Measurements from ENCODE around the gene USPL1.

The USPL1 gene

DNA sequence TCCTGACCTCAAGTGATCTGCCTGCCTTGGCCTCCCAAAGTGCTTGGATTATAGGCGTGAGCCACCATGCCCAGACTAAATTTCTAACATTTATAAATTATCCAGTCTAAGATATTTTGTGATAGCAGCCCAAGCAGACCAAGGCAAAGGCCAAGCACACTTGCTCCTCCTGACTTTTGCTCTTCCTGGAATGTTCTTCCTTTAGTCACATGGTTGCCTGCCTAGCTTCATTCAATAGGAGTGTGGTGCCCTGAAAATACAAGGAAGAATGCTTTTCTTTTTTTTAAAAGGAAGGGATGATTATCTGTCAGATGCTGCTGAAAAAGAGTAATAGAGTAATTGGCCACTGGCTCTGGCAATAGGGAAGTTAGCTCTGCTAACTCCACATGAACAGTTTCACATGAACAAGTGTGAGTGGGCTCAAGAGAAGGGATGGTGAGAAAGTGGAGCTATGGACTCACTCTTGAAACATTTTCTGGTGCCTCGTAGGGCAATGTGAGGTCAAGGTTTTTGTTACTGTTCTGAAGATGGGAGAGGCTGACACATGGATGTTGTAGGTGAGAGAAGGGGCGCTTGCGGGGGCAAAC is 47.1 kb downstream of the USPL1 start:
- DNase-seq = no peak

DNA sequence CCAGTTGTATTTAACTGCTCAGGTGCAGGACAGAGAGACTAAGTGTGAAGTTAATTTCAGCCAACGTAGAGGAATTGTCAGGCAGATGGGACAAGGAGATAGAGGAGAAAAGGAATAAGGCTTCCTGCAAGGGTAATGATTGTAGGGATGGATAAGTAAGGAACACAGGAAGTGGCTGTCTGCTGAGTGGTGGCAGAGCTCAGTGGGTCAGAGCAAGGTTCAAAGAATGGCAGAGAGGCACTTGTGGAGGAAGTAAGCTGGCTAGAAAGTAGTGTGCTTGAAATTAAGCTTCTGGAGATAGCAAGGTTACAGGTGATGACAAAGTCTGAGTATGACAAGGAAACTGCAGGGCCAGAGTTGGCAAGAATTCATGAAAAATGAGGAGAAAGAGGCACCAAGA is 47.9 kb downstream of the USPL1 start:
- no peak for DNase-seq

DNA sequence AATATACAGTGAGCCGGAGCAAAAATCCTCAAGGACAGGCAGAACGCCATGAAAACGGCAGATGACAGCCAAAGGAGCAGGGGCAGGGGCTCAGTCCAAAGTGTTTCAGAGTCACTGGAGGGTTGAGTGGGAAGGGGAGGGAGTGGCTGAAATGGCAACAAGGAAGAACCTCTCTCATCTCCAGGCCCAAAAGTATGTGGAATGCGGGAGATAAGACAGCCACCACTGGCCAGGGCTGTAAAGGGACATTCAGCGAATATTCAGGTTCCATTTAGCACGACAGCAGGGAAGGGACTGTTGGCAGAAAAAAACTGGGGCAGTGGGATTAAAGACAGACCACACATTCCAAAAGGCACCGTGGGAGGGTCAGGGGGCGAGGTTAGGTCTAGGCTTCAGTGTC is 48.4 kb downstream of the USPL1 start:
- no peak for DNase-seq

DNA sequence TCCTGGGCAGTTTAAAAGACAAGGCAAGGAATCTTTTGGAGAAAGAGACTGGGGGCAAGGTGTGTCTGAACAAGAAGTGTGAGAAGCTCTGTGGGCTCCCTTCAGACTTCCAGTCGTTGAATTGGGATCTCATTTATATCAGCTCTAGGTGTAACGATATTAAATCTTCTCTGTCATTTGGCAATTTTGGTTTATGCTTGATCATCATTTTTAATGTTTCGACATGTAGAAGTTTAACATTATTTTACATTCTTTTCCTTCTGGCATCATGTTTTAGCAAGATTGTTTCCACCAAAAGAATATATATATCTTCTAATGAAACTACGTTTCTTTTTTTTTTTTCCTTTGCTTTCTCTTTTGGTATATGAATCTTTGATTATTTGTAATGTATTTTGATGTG is 49.3 kb downstream of the USPL1 start:
- no peak for DNase-seq

DNA sequence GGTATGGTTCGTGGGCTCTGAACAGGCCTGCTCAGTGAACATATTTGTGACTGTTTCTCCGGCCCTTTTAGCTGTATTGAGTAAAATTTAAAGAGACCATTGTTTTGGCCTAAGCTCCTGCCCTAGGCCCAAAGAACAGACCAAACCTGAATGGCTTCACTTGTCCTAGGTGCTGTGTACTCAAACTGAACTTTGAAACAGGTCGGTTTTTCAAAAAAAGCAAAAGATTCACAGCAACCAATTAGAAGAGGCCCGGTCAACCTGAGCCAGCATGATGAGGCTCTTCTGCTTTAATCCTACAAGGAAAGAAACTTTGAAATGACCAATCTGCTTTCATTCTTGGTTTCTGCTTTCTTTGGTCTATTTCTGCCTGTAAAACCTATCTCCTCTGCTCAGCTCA is 50.6 kb downstream of the USPL1 start:
- no peak for DNase-seq

- DNase-seq = no peak
Measured at GRCh38 chr13:30671271-30671815, 53.6 kb downstream of the USPL1 start.

DNA sequence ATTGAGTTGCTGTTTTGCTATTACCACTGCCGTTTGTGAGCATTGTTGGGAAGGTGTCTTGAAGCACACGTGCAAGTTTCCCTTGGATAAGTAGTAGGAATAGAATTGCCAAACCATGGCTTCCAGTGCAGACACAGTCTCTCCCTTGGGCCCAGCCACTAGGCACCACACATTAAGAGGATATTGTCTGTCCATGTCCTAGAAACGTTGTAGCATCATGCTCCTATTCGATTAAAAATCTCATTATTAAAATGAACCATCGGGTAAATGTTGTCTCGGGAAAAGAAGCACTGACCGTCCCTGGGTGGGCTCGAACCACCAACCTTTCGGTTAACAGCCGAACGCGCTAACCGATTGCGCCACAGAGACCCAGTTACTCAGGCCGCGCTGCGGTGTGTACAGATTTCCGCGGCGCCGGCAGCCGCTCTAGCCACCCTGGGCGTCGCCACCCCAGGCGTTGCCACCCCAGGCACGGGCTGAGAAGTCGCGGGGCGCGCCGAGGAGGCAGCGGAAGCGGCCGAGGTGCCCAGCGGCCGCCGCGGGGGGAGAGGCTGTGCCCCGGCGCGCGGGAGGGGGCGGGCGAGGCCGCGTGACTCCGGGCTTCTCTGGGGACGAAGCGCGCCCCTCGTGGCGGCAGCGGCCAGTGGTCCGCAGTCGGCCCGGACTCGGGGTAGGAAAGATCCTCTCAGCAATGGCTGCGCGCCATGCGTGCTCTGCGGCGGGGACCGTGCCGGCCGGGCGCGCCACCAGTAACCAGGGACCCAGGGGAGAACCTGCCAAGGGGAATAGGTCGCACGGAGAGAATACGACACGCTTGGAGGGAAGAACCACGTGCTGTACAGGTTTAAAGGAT is 56.2 kb downstream of the USPL1 start:
- peak; percentile 94 for DNase-seq

DNA sequence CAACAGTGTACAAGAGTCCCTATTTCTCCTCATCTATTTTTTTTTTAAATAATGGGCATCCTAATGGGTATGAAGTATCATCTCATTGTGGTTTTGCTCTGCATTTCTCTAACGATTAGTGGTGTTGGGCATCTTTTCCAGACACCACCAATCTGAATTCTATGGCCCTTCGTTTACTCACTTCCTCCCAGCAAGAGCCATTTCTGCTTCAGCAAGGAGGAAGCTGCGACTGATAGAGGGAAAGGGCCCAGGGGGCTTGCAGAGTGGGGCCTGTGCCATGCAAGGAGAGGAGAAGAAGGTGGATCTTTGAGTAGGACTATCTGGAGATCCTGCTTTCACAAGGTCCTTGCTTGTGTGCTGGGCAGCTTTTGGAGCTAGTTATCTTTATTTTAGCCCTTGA is 58.0 kb downstream of the USPL1 start:
- DNase-seq = no peak

DNA sequence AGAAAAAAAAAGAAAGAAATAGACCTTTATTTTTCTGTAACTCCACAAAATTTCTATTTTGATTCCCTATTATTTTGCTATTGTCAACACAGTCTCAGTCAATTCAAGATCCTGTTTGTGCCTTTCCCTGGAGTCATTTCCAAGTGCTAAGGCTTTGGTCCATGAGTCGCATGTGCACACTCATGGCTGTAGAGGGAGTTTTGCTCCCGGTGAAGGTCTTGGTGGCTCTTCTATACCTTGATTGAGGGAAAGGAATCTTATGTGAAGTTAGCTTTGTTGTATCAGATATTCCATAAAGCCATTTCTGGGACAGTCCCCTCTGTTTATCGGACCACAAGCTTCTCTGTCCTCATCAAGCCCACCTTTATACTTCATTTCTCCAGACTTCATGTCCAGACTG is 59.0 kb downstream of the USPL1 start:
- DNase-seq = no peak

- DNase-seq = peak; percentile 27
Measured at GRCh38 chr13:30679483-30680330, 62.0 kb downstream of the USPL1 start.

- no peak for DNase-seq
Measured at GRCh38 chr13:30681843-30682242, 64.1 kb downstream of the USPL1 start.

DNA sequence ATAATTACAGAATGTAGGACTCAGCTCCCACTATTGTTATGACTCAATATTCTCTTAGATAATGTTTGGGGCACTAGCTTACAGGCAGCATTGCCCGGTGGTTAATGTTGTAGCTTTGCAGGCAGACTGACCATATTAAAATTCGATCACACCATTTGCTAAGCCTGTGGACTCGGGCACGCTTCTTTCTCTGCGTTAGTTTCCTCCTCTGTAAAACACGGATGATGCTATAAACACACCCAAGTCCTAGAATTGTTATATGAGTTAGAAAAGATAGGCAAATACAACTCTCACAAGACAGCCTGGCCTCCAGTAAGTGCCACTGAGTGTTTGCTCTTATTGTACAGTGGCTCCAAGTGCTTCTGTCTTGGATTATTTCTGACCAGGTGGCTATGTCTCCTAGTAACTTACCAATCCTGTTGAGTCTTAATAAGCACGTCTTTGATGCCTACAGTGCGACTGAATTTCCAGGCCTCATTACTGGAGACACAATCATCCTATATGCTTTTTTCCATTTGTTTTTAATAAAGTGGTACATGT is 67.7 kb downstream of the USPL1 start:
- no peak for DNase-seq

DNA sequence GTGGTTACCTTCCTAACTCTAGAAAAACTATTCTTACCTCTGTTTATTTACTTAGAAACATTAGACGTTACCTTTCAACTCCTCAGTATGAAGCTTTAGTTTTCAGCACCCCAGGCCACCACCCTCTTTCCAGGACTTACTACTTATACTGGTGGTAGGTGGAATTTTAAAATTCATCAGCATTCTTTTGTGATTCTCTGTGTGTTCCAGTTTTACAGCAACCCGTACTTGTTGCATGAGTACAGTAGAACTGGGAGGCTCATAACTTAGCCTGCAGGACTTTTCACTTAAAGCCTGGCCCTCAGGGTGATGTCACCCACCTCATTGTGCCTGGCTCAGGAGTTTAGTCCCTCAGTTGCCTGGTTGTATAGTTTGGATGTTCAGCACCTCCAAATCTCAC is 68.3 kb downstream of the USPL1 start:
- DNase-seq = no peak

- DNase-seq = no peak
Measured at GRCh38 chr13:30687601-30688000, 69.9 kb downstream of the USPL1 start.

- DNase-seq = no peak
Measured at GRCh38 chr13:30689752-30690151, 72.0 kb downstream of the USPL1 start.

GRCh38 chr13:30690282-30691188 is 72.8 kb downstream of the USPL1 start:
- no peak for DNase-seq

DNA sequence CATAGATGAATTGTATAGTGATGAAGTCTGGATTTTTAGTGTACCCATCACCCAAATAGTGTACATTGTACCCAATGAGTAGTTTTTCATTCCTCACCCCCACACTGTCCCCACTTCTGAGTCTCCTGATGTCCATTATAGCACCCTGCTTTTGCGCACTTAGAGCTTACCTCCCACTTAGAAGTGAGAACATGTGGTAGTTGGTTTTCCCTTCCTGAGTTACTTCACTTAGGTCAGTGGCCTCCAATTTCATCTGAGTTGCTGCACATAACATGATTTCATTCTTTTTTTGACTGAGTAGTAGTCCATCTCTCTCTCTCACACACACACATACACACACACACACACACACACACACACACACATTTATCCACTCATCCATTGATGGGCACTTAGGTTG is 74.4 kb downstream of the USPL1 start:
- DNase-seq = no peak

DNA sequence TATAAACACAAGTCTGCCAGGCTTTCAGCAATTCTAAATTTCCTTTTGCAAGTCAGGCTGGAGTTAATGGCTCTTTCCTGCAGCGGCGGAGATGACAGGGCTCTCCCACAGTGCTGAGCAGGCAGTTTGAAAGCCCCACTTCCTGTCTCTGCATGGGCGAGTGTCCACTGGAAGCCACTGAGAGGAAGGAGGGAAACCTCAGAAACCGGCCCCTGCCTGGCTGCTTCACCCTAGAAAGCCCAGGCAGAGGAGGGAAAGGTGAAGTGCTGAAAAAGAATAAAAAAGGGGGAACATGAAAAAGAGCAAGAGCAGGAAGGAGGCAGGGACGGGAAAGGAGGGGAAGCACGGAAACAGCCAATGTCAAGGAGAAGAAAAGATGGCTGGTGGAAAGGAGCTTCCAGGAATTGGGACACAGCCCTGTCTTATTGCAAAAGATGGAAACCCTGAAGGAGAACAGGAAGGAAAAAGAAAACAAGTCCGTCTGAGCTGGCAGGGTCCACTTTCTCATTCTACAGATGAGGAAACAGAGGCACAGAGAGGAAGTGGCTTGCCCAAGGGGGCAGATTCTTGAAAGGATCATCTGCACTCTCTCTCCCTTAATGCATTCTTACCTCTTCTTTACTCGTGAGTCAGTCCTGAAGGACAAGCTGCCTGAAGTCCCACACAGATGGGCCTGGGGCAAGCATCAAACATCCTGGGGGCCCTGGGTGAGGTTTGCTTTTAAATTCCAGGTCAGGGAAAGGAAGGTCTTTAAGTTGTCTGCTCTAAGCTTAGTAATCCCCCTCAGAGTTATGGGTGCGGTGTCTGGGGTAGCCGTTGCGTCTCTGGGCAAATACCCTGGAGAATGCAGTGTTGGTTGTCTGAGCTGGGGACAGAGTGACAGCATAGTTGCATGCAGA is 78.8 kb downstream of the USPL1 start:
- no peak for DNase-seq

GRCh38 chr13:30697177-30697953 is 79.6 kb downstream of the USPL1 start:
- DNase-seq = no peak

- no peak for DNase-seq
Measured at GRCh38 chr13:30697996-30698401, 80.3 kb downstream of the USPL1 start.
